ENCODE measurements around the gene SPIN1. TPM values are rescaled to one million over a fixed set of nuclear protein-coding genes. Genes with fewer than 3 reads are reported as not detected.

Gene SPIN1
- total and polyA plus RNA-seq, 2 of the 8 experiments (the other 6 are each of a cell fraction or from before 2014, with no cell fraction given) = 69.9 to 139 TPM

DNA sequence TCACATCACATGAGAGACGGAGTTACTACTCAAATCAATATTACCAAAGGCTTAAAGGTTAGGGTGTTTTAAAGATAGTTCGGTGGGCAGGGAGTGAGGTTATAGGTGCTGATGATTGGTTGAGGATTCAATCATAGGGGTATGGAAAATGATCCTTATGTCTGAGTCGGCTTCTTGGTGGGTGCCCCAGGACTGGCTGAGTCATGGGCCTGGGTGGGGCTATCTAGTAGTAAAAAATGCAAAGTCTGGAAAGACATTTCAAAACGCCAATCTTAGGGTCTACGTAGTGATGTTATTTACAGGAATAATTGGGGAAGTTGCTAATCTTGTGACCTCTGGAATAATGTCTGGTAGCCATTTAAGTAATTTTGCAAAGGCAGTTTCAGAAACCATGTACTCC, 15.2 kb upstream of the SPIN1 start (continued):
- TF ChIP-seq JUND (IDR thresholded peaks at IDR 0.05; ENCODE audit: low read length) (no peak), SP4 (IDR thresholded peaks at IDR 0.05; ENCODE audit: low read length) (no peak)
